Right renal cortex interstitium (tissue), 3 donors: Measurements from ENCODE around the gene MOGAT1. TPM values are rescaled to one million over a fixed set of nuclear protein-coding genes. Genes with fewer than 3 reads are reported as not detected.
"Not testable (repeated sequence)": the region's sequence is repeated elsewhere in the genome, so short reads cannot be mapped to it uniquely, and the experiment has no call there.

Experiments
- DNase-seq, 3 donors: peaks; one replicate each; pipeline ENCODE4 v3.0.0-alpha.2; 2013; ENCODE audit warnings: low read depth in 3 of 3, low spot score in 2 of 3
- polyA plus RNA-seq, 3 donors: library from polyadenylated mRNA; unstranded; fragments of 120-200 nt; gene quantifications; one replicate each; pipeline ENCODE4 v1.2.1, GENCODE V29; 2013; ENCODE audit not compliant: insufficient read length in 3 of 3

Gene MOGAT1
- polyA plus RNA-seq, 3 donors: not detected

- peak; percentile 33 to 51 (median 37) for DNase-seq
Observed at GRCh38 chr2:222708274-222708710, 36.8 kb downstream of the MOGAT1 start.

- peak; percentile 31 to 50 (median 36) for DNase-seq
Observed at GRCh38 chr2:222709191-222709891, 37.9 kb downstream of the MOGAT1 start.

GRCh38 chr2:222710736-222711135 is 39.3 kb downstream of the MOGAT1 start:
- no peak for DNase-seq

- DNase-seq: no peak
Observed at GRCh38 chr2:222711315-222711940, 40.0 kb downstream of the MOGAT1 start.

- no peak for DNase-seq
Observed at GRCh38 chr2:222713002-222713401, 41.5 kb downstream of the MOGAT1 start.

GRCh38 chr2:222714361-222715241 is 43.1 kb downstream of the MOGAT1 start:
- peak; percentile 44 to 55 (median 47) for DNase-seq

GRCh38 chr2:222715742-222716141 is 44.3 kb downstream of the MOGAT1 start:
- no peak for DNase-seq

GRCh38 chr2:222719787-222720186 is 48.3 kb downstream of the MOGAT1 start:
- not testable (repeated sequence) for DNase-seq

GRCh38 chr2:222721597-222721996 is 50.1 kb downstream of the MOGAT1 start:
- not testable (repeated sequence) for DNase-seq

GRCh38 chr2:222722327-222722946 is 51.0 kb downstream of the MOGAT1 start:
- DNase-seq: no peak

- DNase-seq: no peak
Observed at GRCh38 chr2:222724208-222724607, 52.8 kb downstream of the MOGAT1 start.

- DNase-seq: no peak
Observed at GRCh38 chr2:222728621-222729020, 57.2 kb downstream of the MOGAT1 start.

- no peak for DNase-seq
Observed at GRCh38 chr2:222730366-222730999, 59.0 kb downstream of the MOGAT1 start.

GRCh38 chr2:222731201-222731621 is 59.8 kb downstream of the MOGAT1 start:
- no peak for DNase-seq

GRCh38 chr2:222732489-222733178 is 61.2 kb downstream of the MOGAT1 start:
- no peak for DNase-seq

- DNase-seq: no peak
Observed at GRCh38 chr2:222733470-222733845, 62.0 kb downstream of the MOGAT1 start.

- DNase-seq: no peak
Observed at GRCh38 chr2:222733846-222734702, 62.6 kb downstream of the MOGAT1 start.

- DNase-seq: no peak
Observed at GRCh38 chr2:222734703-222735014, 63.2 kb downstream of the MOGAT1 start.

GRCh38 chr2:222736301-222736700 is 64.8 kb downstream of the MOGAT1 start:
- no peak for DNase-seq
